Omental fat pad (tissue), 4 donors: Measurements from ENCODE around the gene IFI27L1. TPM values are rescaled to one million over a fixed set of nuclear protein-coding genes. Genes with fewer than 3 reads are reported as not detected.

ENCODE experiments used
- ATAC-seq: fragments of 150-250 bp; one replicate; pipeline ENCODE4 v1.9.1; 2016; ENCODE audit warnings: mild to moderate bottlenecking, moderate library complexity; ENCODE audit not compliant: low FRiP score
- DNase-seq: peaks from one replicate; pipeline ENCODE4 v3.0.0-alpha.2; 2019; ENCODE audit warnings: low spot score
- total RNA-seq, 4 donors: library from RNA; depleted of rRNA; stranded (reverse); fragments of >200 nt; gene quantifications; one replicate each; pipeline ENCODE4 v1.1.0, GENCODE V29; 2016
- TF ChIP-seq, protein P1 (sequence below), 3 donors: fragments of 450-650 bp; IDR thresholded peaks; one replicate each; pipeline ENCODE4 v1.5.1; 2016 to 2017; ENCODE audit warnings: antibody characterized with exemption in 3 of 3, mild to moderate bottlenecking in 3 of 3, moderate library complexity in 2 of 3

IFI27L1 gene
- total RNA-seq, 4 donors from 2014 or later: 9.2 to 28.6 (median 13.1) TPM

DNA sequence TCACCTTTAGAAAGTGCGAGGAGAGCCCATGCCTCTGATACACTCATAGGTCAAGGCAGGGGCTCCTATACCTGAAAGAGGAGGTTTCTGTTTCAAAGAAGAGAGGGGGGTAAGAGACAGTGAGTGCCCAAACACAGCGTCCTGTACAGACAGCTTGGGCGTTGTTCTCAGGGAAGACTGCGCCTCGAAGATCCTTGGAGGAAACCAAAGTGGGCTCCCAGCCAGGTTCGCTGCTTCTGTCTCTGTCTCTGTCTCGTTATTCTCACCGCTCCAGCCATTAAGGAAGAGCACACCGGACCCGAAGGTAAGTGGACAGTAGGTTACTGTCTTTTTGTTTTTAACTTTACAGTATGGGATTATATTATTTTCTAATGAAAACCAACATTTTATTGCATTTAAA lies 23.6 kb downstream of the IFI27L1 start:
- no peak for DNase-seq
- TF ChIP-seq, protein P1, sequence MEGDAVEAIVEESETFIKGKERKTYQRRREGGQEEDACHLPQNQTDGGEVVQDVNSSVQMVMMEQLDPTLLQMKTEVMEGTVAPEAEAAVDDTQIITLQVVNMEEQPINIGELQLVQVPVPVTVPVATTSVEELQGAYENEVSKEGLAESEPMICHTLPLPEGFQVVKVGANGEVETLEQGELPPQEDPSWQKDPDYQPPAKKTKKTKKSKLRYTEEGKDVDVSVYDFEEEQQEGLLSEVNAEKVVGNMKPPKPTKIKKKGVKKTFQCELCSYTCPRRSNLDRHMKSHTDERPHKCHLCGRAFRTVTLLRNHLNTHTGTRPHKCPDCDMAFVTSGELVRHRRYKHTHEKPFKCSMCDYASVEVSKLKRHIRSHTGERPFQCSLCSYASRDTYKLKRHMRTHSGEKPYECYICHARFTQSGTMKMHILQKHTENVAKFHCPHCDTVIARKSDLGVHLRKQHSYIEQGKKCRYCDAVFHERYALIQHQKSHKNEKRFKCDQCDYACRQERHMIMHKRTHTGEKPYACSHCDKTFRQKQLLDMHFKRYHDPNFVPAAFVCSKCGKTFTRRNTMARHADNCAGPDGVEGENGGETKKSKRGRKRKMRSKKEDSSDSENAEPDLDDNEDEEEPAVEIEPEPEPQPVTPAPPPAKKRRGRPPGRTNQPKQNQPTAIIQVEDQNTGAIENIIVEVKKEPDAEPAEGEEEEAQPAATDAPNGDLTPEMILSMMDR (IDR thresholded peaks at IDR 0.05): no peak
- ATAC-seq: no peak

DNA sequence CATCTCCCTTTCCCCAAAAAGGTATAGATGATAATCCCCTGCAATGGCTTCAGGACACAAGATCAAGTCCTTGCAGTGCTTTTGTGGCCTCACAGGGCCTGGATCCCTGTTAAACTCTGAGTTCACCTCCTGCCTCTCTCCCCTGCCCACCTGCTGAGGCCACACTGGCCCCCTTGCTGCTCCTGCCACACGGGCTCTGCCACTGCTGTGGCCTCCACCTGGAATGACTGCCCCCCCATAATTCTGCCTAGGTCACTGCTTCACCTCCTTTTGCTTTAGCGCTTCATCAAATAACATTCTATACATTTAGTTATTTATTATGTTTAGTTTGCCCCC lies 28.8 kb downstream of the IFI27L1 start:
- ATAC-seq (no peak), DNase-seq (no peak)
- TF ChIP-seq, protein P1 (IDR thresholded peaks at IDR 0.05): no peak

DNA sequence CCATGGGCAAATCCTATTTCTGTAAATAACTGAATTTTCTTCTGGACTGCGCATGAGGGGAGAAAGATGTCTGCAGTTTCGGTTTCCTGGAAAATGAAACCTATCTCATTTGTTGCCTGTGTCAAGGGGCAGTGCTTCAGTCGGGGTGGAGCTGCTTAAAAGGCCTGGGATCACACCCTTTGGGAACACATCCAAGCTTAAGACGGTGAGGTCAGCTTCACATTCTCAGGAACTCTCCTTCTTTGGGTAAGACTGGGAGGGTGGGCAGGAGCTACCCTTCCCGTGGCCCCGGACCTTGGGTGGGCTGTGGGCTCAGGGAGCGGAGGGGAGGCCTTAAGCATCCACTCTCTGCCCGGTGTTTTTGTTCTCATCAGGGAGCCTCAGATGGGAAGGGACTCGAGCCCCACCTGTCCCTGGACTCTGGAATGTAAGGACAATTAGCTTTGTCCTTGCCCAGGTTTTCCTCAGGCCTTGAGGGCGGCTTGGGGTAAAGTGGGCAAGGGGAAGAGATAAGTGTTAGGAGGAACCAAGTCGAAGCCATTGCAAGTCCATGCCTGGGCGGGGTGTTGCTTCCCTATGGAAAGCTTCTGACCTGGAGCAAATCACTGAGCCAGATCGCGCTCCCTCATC lies 29.6 kb downstream of the IFI27L1 start, which contains the start of gene IFI27:
IFI27 (plus strand) TSS at position 185 of the 630 bp plus-strand sequence.
- DNase-seq (no peak), ATAC-seq (peak; percentile 85)
- TF ChIP-seq, protein P1 (IDR thresholded peaks at IDR 0.05): no peak

DNA sequence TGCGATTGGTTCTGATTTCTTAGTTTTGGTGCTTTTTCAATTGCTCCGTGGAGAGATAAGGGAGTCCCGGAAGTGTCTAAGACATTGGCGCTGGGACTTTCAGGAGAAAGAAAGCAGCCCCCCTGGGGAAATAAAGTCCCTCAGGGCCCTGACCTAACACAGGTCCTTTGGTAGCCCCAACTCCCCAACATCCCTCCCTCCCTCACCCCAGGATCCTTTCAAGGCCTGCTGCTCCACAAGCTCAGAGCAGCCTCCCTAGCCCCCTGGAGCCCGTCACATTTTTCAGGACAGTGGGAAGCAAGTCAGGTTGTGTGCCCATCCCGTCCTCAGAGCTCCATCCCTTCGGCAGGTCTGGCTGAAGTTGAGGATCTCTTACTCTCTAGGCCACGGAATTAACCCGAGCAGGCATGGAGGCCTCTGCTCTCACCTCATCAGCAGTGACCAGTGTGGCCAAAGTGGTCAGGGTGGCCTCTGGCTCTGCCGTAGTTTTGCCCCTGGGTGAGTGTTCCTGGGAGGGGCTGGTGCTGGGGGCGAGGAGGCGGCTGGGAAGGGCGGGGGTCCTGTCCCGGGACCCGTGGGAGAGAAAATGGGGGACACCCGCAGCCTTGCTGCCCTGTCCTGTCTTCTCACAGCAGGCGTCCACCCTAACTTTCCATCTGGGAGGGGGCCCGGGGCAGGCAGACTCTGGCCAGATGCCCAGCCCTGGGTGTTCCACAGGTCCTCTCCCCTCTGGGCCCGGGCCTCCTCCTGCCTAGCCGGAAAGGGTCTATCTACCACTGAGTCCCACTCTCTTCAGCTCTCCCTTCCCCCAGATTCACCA lies 30.4 kb downstream of the IFI27L1 start:
- TF ChIP-seq, protein P1 (IDR thresholded peaks at IDR 0.05): no peak
- ATAC-seq (peak; percentile 21), DNase-seq (no peak)

DNA sequence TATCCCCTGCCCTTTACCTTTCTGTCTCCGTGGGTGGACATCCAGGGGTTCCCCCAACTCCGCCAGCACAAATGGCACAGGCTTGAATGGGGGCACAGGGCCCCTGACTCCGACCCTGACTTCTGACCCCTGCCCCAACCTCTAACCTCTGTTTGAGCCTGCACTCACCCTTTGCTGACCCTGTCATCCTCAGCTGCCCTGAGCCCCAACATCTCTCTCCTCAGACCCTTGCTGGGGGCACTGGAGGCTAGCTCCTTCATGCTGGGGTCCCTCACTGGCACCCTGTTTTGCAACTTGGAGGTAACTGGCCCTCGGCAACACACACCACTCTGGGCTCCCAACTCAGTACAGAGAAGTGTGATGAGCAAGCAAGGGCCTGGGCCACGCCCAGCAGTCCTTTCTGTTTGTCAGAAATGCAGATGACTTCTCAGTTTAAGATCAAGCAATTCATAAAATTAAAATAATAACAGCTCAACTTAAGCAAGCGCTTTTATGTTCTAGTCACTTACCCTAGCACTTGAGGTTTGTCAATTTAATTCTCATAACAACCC lies 31.5 kb downstream of the IFI27L1 start:
- DNase-seq: no peak
- TF ChIP-seq, protein P1 (IDR thresholded peaks at IDR 0.05): no peak
- ATAC-seq: no peak

DNA sequence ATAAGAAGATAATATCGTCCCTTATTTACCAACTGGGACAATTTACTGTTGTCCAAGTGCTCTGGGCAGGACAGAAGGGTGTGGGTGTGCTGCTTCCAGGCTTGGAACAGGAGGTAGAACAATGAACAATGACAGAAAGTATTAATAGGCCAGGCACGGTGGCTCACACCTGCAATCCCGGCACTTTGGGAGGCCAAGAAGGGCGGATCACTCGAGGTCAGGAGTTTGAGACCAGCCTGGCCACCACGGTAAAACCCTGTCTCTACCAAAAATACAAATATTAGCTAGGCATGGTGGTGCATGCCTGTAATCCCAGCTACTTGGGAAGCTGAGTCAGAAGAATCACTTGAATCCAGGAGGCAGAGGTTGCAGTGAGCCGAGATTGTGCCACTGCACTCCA lies 32.0 kb downstream of the IFI27L1 start:
- ATAC-seq (no peak), DNase-seq (peak; percentile 8)
- TF ChIP-seq, protein P1 (IDR thresholded peaks at IDR 0.05): no peak
